Measurements from ENCODE around the gene MYL7.

DNA sequence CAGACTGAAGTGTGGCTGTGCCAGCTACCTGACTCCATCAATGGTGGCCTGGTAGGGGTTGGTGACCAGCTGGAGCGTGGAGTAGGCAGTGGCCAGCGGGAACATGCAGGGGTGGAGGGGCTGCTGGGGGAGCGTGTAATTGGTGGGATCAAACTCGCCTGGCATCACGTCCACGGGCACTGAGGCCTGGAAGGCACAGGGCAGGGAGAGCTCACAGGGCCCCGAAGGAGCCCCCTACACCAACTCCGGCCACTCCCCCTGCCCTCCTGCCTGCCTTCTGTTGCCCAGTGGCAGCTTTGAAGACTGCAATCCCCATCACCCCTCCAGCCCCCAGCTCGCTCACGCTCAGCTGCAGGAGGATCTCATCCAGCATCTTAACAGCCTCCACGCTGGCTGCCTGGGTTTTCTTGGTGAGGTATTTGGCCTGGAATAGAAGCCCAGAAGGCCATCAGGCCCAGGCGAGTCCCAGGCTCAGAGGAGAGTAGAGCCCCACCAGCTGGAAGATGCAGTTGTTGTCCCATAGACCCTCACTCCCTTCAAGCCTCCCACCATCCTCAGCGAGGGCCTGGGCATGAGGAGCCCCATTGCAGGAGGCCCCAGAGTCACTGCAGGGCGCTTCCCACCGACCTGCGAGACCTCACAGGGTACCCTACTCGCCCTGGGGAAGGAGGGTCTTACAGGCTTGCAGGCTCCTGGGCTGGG is 24.9 kb downstream of the MYL7 start:
- TF ChIP-seq NFRKB (IDR thresholded peaks at IDR 0.05) (no peak), ZNF10 (CRISPR knock-in tag; IDR thresholded peaks at IDR 0.05; ENCODE audit: borderline replicate concordance, low read depth) (no peak), GTF2F1 (IDR thresholded peaks at IDR 0.05; ENCODE audit: low read length) (no peak), CBFB (CRISPR knock-in tag; IDR thresholded peaks at IDR 0.05) (no peak), NFYB (CRISPR knock-in tag; IDR thresholded peaks at IDR 0.05) (no peak)
- TF ChIP-seq, protein P1, sequence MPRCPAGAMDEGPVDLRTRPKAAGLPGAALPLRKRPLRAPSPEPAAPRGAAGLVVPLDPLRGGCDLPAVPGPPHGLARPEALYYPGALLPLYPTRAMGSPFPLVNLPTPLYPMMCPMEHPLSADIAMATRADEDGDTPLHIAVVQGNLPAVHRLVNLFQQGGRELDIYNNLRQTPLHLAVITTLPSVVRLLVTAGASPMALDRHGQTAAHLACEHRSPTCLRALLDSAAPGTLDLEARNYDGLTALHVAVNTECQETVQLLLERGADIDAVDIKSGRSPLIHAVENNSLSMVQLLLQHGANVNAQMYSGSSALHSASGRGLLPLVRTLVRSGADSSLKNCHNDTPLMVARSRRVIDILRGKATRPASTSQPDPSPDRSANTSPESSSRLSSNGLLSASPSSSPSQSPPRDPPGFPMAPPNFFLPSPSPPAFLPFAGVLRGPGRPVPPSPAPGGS (CRISPR knock-in tag; IDR thresholded peaks at IDR 0.05), result no peak
